ENCODE results near the gene ROR2. TPM values are rescaled to one million over a fixed set of nuclear protein-coding genes. Genes with fewer than 3 reads are reported as not detected.

Gene ROR2
- total RNA-seq, 1 experiment from 2014 or later = 2.7 TPM

- Histone ChIP-seq H3K27me3 (ENCODE audit: insufficient read depth, low read length) (no peaks in the 10 kb centered on the region), H3K23me2 (ENCODE audit: insufficient read length, low read depth, low read length, poor library complexity, severe bottlenecking) (no peaks in the 10 kb centered on the region), H2BK20ac (ENCODE audit: low read depth, low read length, poor library complexity, severe bottlenecking) (no peak overlapping the region), H3K4ac (ENCODE audit: low read depth, low read length) (no peak overlapping the region), H3K14ac (ENCODE audit: insufficient read depth, low read length) (no peak overlapping the region), H3K9me3 (ENCODE audit: control insufficient read depth, low read depth, low read length) (no peaks in the 10 kb centered on the region), H2BK5ac (ENCODE audit: insufficient read length, low read length) (no peak overlapping the region), H3K4me2 (ENCODE audit: insufficient read depth, insufficient read length, low read length) (no peak overlapping the region), H3K56ac (ENCODE audit: insufficient read length, low read depth, low read length) (no peak overlapping the region), H4K8ac (replicated peaks; ENCODE audit: insufficient read length, low read depth, low read length) (no peak overlapping the region), H2AK5ac (ENCODE audit: insufficient read length, low read length) (no peak overlapping the region), H3K27ac (ENCODE audit: insufficient read length, low read depth, low read length) (no peak overlapping the region), H3K9ac (ENCODE audit: extremely low read depth, insufficient read length, low read length) (no peak overlapping the region), H2BK12ac (ENCODE audit: insufficient read length, low read depth, low read length) (no peak overlapping the region), H3T11ph (ENCODE audit: low read length) (no peak overlapping the region), H3K79me2 (ENCODE audit: insufficient read depth, low read length) (no peaks in the 10 kb centered on the region), H3K18ac (ENCODE audit: insufficient read length, low read depth, low read length) (no peak overlapping the region), H2BK15ac (ENCODE audit: low read depth, low read length) (no peak overlapping the region), H4K5ac (ENCODE audit: insufficient read length, low read depth, low read length) (no peak overlapping the region), H3K79me1 (ENCODE audit: insufficient read depth, low read depth, low read length, poor library complexity, severe bottlenecking) (no peaks in the 10 kb centered on the region), H3K23ac (ENCODE audit: insufficient read length, low read depth, low read length) (no peak overlapping the region), H2BK120ac (ENCODE audit: low read depth, low read length, poor library complexity, severe bottlenecking) (no peak overlapping the region), H4K20me1 (ENCODE audit: control insufficient read depth, insufficient read depth, insufficient read length) (no peaks in the 10 kb centered on the region), H2AFZ (ENCODE audit: low read length) (no peak overlapping the region), H3K4me1 (ENCODE audit: insufficient read depth, low read length) (no peaks in the 10 kb centered on the region), H4K91ac (ENCODE audit: insufficient read length, low read depth, low read length) (no peak overlapping the region)
- H3K27me3 Mint-ChIP-seq (ENCODE audit: low read depth) = peaks cover 10% of the 10 kb centered on the region
- peaks cover 0 to 15% (median 5%) of the 10 kb centered on the region in 3 experiments; a peak in 5 of 7 replicates for H3K36me3 Mint-ChIP-seq (ENCODE audit: insufficient read depth in 1 of 3, low read depth in 3 of 3)
- H3K4me3 Mint-ChIP-seq = no peak overlapping the region
- H3K9me3 Mint-ChIP-seq = peaks cover 8 to 18% of the 10 kb centered on the region in 2 experiments; a peak in 4 of 5 replicates
- TF ChIP-seq CTCF (conservative IDR thresholded peaks at IDR 0.05) = no peak
- WGBS (ENCODE audit: extremely low coverage, insufficient read length, low lambda C conversion rate) = no CpG with 5 or more reads among the region's 4 CpGs
- no peak overlapping the region for H3K27ac Mint-ChIP-seq
- peaks cover 11 to 15% of the 10 kb centered on the region in 2 experiments for H3K4me1 Mint-ChIP-seq
- no peak for DNase-seq
Measured at GRCh38 chr9:91863469-91863868, 86.6 kb downstream of the ROR2 start.
